Measurements from ENCODE around the gene DDAH2.

The DDAH2 gene

DNA sequence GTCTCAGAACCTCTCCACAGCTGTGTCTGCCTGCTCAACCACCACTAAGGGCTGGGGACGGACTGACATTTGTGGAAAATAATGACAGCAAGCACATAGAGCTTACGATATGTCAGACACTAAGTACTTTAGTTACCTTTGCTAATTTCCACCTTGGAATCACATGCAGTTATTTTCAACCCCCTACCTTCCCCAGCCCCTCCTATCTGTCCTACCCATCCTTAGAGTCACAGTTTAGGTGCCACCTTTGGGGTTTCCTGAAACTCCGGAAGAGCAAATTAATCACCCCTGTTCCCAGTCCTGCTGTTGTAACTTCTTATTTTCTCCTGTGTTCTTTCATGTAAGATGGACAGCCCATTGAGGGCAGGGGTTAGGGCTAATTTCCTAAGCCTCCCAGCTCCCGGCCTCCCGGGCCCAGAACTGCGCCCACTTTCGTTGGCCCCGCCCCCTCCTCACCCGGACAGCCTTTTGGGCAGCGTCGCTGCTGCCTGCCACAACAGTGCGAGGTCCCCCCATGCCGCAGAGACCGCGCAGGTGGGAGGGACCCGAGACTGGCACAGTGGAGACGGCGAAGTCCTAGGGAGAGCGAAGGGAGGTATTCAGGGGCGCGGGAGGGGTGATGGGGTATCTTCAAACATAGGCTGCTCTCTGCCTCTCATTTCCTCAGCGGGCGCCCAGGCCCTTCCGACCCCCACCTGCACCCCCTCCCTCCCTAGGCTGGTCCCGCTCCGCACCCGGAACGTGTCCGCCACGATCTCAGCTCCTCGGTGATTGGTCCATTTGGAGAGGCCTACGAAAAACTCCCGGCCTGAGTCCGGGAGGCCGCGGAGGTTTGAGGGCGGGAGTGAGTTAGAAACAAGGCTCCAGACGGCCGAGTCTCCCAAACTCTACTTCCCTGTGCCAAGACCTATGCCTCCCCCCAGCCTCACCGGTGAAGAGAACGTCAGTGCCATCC is 1.1 kb downstream of the DDAH2 start:
- H3K4me1 ChIP-seq: no peaks in the 10 kb centered on the region
- H3K36me3 ChIP-seq (ENCODE audit: control insufficient read depth, insufficient read depth, low read length): no peaks in the 10 kb centered on the region
- H3K79me2 ChIP-seq: no peaks in the 10 kb centered on the region
- TF ChIP-seq, protein P1, sequence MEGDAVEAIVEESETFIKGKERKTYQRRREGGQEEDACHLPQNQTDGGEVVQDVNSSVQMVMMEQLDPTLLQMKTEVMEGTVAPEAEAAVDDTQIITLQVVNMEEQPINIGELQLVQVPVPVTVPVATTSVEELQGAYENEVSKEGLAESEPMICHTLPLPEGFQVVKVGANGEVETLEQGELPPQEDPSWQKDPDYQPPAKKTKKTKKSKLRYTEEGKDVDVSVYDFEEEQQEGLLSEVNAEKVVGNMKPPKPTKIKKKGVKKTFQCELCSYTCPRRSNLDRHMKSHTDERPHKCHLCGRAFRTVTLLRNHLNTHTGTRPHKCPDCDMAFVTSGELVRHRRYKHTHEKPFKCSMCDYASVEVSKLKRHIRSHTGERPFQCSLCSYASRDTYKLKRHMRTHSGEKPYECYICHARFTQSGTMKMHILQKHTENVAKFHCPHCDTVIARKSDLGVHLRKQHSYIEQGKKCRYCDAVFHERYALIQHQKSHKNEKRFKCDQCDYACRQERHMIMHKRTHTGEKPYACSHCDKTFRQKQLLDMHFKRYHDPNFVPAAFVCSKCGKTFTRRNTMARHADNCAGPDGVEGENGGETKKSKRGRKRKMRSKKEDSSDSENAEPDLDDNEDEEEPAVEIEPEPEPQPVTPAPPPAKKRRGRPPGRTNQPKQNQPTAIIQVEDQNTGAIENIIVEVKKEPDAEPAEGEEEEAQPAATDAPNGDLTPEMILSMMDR (IDR thresholded peaks at IDR 0.05): no peak
- H3K9ac ChIP-seq: no peak overlapping the region
- peak overlapping the region; percentile 20 for H3K27ac ChIP-seq
- H3K9me3 ChIP-seq (ENCODE audit: control insufficient read depth, low read length): no peaks in the 10 kb centered on the region
- H2AFZ ChIP-seq: no peak overlapping the region
- peak overlapping the region; percentile 94 for H3K4me3 ChIP-seq (ENCODE audit: low read depth, low read length)
- H3K4me2 ChIP-seq (ENCODE audit: low read length): peak overlapping the region; percentile 98
- H3K27me3 ChIP-seq (ENCODE audit: control insufficient read depth, insufficient read depth, low read length): no peaks in the 10 kb centered on the region

DNA sequence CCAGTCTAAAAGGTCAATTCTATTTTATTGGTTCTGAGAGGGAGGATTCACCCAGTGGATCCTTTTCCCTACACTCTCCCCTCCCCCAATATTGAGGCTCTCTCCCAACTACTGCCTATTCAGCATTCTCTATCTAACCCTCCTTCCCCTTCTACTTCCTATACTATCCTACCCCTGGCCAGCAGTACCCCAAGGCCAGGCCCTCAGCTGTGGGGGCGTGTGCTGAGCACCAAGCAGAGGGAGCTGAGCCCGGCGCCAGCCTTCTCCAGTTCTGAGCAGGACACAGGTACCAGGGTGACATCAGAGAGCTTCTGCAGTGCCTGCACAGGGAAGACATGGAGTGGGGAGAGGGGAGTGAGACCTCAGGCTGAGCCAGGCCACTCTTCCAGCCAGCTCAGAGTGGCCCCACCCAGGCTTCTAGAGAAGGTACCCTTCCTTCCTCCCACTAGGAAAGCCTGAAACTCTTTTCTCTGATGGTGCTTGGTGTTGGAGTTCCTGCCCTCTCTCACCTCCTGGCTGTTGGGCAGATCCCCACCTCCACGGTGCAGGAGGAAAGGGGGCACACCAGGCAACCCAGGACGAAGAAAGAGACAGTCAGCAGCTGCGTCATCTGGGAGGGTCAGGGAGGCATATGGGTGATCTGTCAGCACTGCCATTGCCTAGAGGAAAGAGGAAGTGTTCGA is 1.9 kb downstream of the DDAH2 start:
- Histone ChIP-seq H2AFZ (no peak overlapping the region), H3K4me2 (ENCODE audit: low read length) (no peak overlapping the region), H3K4me1 (no peaks in the 10 kb centered on the region), H3K27me3 (ENCODE audit: control insufficient read depth, insufficient read depth, low read length) (no peaks in the 10 kb centered on the region), H3K27ac (no peak overlapping the region), H3K79me2 (no peaks in the 10 kb centered on the region), H3K9ac (no peak overlapping the region), H3K4me3 (ENCODE audit: low read depth, low read length) (no peak overlapping the region), H3K36me3 (ENCODE audit: control insufficient read depth, insufficient read depth, low read length) (no peaks in the 10 kb centered on the region), H3K9me3 (ENCODE audit: control insufficient read depth, low read length) (no peaks in the 10 kb centered on the region)
- TF ChIP-seq, protein P1 (IDR thresholded peaks at IDR 0.05): no peak

DNA sequence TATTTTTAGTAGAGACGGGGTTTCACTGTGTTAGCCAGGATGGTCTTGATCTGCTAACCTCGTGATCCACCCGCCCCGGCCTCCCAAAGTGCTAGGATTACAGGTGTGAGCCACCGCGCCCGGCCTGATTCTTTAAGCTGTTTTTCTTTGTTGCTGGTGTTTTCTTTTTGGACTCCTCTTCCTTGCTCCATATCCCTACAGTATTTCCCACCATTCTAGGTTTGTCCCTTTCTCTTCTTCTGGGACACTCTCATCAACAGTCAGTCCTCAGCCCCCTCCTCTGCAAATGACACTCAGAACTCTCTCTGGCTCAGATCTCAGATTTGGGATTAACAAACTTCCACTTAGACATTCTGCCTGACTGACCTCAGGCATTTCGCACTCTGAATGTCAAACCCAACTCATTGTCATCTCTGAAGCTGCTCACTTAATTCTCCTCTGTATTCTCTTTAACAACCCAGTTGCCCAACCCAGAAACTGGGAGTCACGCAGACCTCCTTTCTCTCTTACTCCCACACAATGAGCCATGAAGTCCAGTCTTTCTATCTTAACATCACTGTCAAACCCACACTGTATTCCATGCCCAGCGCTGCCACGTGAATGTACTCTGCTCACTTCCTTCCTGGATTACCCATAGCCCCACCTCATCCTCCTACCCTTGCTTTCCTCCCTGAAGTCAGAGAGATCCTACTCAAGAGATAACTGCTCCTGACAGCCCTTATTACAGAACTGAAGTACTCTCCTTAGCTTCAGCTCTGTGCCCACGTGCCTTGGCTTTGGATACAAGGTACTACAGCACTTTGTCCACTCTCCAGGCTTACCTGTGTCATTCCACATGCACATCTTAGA is 3.4 kb downstream of the DDAH2 start:
- Histone ChIP-seq H2AFZ (no peak overlapping the region), H3K27ac (no peak overlapping the region), H3K79me2 (no peaks in the 10 kb centered on the region), H3K9ac (no peak overlapping the region), H3K4me1 (no peaks in the 10 kb centered on the region), H3K27me3 (ENCODE audit: control insufficient read depth, insufficient read depth, low read length) (no peaks in the 10 kb centered on the region), H3K36me3 (ENCODE audit: control insufficient read depth, insufficient read depth, low read length) (no peaks in the 10 kb centered on the region), H3K4me3 (ENCODE audit: low read depth, low read length) (no peak overlapping the region), H3K9me3 (ENCODE audit: control insufficient read depth, low read length) (no peaks in the 10 kb centered on the region), H3K4me2 (ENCODE audit: low read length) (no peak overlapping the region)
- TF ChIP-seq, protein P1 (IDR thresholded peaks at IDR 0.05): no peak

DNA sequence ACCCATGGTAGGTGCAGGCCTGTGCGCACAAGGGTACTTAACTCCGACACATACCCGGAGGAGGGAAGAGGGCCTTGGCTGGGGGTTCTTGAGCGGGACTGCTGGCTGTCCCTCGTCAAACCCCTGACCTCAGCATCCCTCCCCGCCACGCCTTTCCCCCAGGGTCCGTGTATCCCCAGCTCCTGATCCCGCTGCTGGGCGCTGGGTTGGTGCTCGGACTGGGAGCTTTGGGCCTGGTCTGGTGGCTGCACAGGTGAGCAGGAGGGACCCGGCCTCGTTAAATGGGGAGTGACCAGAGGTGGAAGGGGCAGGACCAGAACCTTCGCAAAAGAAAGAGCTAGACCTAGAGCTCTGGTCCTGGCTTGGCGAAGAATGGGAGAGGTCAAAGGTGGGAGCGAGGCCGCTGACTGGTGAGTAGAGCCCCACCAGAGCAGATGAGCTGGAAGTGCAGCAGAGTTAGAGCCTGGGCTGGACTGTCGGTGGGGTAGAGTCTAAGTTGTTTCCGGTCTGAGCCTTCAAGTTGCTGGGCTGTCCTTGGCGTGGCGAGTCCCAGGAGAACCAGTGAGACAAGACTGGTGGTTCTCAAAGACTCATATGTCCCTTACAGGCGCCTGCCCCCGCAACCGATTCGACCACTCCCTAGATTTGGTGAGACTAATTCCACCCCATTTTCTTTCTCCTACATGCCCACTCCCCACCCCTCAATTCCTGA is 5.0 kb downstream of the DDAH2 start:
- TF ChIP-seq, protein P1 (IDR thresholded peaks at IDR 0.05): no peak
- H3K4me3 ChIP-seq (ENCODE audit: low read depth, low read length): no peak overlapping the region
- H3K9me3 ChIP-seq (ENCODE audit: control insufficient read depth, low read length): no peaks in the 10 kb centered on the region
- H3K9ac ChIP-seq: no peak overlapping the region
- no peak overlapping the region for H3K4me2 ChIP-seq (ENCODE audit: low read length)
- no peak overlapping the region for H3K27ac ChIP-seq
- no peaks in the 10 kb centered on the region for H3K4me1 ChIP-seq
- H2AFZ ChIP-seq: no peak overlapping the region
- no peaks in the 10 kb centered on the region for H3K36me3 ChIP-seq (ENCODE audit: control insufficient read depth, insufficient read depth, low read length)
- no peaks in the 10 kb centered on the region for H3K27me3 ChIP-seq (ENCODE audit: control insufficient read depth, insufficient read depth, low read length)
- no peaks in the 10 kb centered on the region for H3K79me2 ChIP-seq
